Chondrocyte (in vitro differentiated cells): Measurements from ENCODE around the gene BBC3. TPM values are rescaled to one million over a fixed set of nuclear protein-coding genes. Genes with fewer than 3 reads are reported as not detected.

Experiments used
- DNase-seq: peaks from one replicate; pipeline ENCODE4 v3.0.0; 2021; ENCODE audit warnings: mixed read lengths, low spot score
- H3K27ac Mint-ChIP-seq: one replicate; pipeline ENCODE4 v1.8.0; 2021; ENCODE audit warnings: mild to moderate bottlenecking, moderate library complexity, mixed read lengths; ENCODE audit not compliant: unreplicated experiment
- H3K27me3 Mint-ChIP-seq: 2 replicates; pipeline ENCODE4 v1.8.0; 2021; ENCODE audit warnings: low read depth, mixed read lengths
- H3K36me3 Mint-ChIP-seq: 2 replicates; pipeline ENCODE4 v1.8.0; 2021; ENCODE audit warnings: low read depth, mixed read lengths
- H3K4me1 Mint-ChIP-seq: 2 replicates; pipeline ENCODE4 v1.8.0; 2021; ENCODE audit warnings: low read depth, mild to moderate bottlenecking, mixed read lengths
- H3K4me3 Mint-ChIP-seq: one replicate; pipeline ENCODE4 v1.8.0; 2021; ENCODE audit warnings: mild to moderate bottlenecking, moderate library complexity, mixed read lengths; ENCODE audit not compliant: unreplicated experiment
- H3K9me3 Mint-ChIP-seq: 2 replicates; pipeline ENCODE4 v1.8.0; 2021; ENCODE audit warnings: low read depth, mixed read lengths
- CTCF ChIP-seq: fragments of 200-600 bp; sonication (generic); IDR thresholded peaks from 2 replicates; pipeline ENCODE4 v1.5.0; 2021; ENCODE audit warnings: antibody characterized with exemption, mild to moderate bottlenecking, moderate library complexity
- total RNA-seq: library from RNA; stranded (reverse); gene quantifications from 3 replicates; pipeline ENCODE4 v1.2.1, GENCODE V29; 2021

BBC3 gene
- total RNA-seq, 1 donor from 2014 or later, result 16.1 TPM

- TF ChIP-seq CTCF, result peak; percentile 97
- H3K4me1 Mint-ChIP-seq, result peaks cover 39% of the 10 kb centered on the region
- H3K27me3 Mint-ChIP-seq, result no peaks in the 10 kb centered on the region
- H3K4me3 Mint-ChIP-seq, result peak overlapping the region; percentile 93
- H3K36me3 Mint-ChIP-seq, result no peaks in the 10 kb centered on the region
- peak overlapping the region; percentile 100 for H3K27ac Mint-ChIP-seq
- no peaks in the 10 kb centered on the region for H3K9me3 Mint-ChIP-seq
- peak; percentile 96 for DNase-seq
These were observed 13.0 kb upstream of the BBC3 start for GRCh38 chr19:47243776-47244547.

GRCh38 chr19:47243364-47243775 lies 12.4 kb upstream of the BBC3 start:
- Mint-ChIP-seq H3K4me3 (peak overlapping the region; percentile 93), H3K9me3 (no peaks in the 10 kb centered on the region), H3K27me3 (no peaks in the 10 kb centered on the region), H3K4me1 (peaks cover 40% of the 10 kb centered on the region), H3K27ac (peak overlapping the region; percentile 100), H3K36me3 (no peaks in the 10 kb centered on the region)
- TF ChIP-seq CTCF, result no peak
- no peak for DNase-seq

GRCh38 chr19:47241919-47242577 lies 11.0 kb upstream of the BBC3 start:
- Mint-ChIP-seq H3K27me3 (no peaks in the 10 kb centered on the region), H3K36me3 (no peaks in the 10 kb centered on the region)
- TF ChIP-seq CTCF, result no peak

GRCh38 chr19:47240996-47241918 lies 10.3 kb upstream of the BBC3 start:
- H3K27ac Mint-ChIP-seq, result peak overlapping the region; percentile 0
- no peak for TF ChIP-seq CTCF
- H3K4me1 Mint-ChIP-seq, result peaks cover 36% of the 10 kb centered on the region
- H3K27me3 Mint-ChIP-seq, result no peaks in the 10 kb centered on the region
- H3K36me3 Mint-ChIP-seq, result no peaks in the 10 kb centered on the region
- H3K9me3 Mint-ChIP-seq, result no peaks in the 10 kb centered on the region
- no peak for DNase-seq
- no peak overlapping the region for H3K4me3 Mint-ChIP-seq

More at GRCh38 chr19:47241919-47242577, 11.0 kb upstream of the BBC3 start:
- H3K27ac Mint-ChIP-seq, result no peak overlapping the region
- no peak overlapping the region for H3K4me3 Mint-ChIP-seq
- no peak for DNase-seq
- no peaks in the 10 kb centered on the region for H3K9me3 Mint-ChIP-seq
- peaks cover 36% of the 10 kb centered on the region for H3K4me1 Mint-ChIP-seq

GRCh38 chr19:47240556-47240955 lies 9.6 kb upstream of the BBC3 start:
- Mint-ChIP-seq H3K4me1 (peaks cover 36% of the 10 kb centered on the region), H3K27ac (peak overlapping the region; percentile 36), H3K36me3 (no peaks in the 10 kb centered on the region), H3K27me3 (no peaks in the 10 kb centered on the region), H3K9me3 (no peaks in the 10 kb centered on the region), H3K4me3 (peak overlapping the region; percentile 25)
- TF ChIP-seq CTCF, result no peak
- no peak for DNase-seq
